Measurements from ENCODE around the gene ALPG.
"Not testable (repeated sequence)": the region's sequence is repeated elsewhere in the genome, so short reads cannot be mapped to it uniquely, and the experiment has no call there.

Gene ALPG

DNA sequence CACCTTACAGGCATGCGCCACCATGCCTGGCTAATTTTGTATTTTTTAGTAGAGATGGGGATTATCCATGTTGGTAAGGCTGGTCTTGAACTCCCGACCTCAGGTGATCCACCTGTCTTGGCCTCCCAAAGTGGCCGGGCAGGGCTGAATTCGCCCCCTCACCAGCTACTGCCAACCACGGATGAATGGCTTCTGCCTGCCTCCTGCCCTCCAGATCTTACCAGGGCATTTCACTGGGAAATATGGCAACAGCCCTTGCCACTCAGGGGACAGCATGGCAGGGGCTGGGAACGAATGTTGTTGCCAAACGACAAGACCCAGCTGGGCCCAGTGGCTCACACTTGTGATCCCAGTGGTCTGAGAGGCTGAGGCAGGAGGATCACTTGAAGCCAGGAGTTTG lies 29.9 kb upstream of the ALPG start:
- no peak for DNase-seq

- DNase-seq: no peak
Observed at GRCh38 chr2:232377319-232377718, 29.3 kb upstream of the ALPG start.

DNA sequence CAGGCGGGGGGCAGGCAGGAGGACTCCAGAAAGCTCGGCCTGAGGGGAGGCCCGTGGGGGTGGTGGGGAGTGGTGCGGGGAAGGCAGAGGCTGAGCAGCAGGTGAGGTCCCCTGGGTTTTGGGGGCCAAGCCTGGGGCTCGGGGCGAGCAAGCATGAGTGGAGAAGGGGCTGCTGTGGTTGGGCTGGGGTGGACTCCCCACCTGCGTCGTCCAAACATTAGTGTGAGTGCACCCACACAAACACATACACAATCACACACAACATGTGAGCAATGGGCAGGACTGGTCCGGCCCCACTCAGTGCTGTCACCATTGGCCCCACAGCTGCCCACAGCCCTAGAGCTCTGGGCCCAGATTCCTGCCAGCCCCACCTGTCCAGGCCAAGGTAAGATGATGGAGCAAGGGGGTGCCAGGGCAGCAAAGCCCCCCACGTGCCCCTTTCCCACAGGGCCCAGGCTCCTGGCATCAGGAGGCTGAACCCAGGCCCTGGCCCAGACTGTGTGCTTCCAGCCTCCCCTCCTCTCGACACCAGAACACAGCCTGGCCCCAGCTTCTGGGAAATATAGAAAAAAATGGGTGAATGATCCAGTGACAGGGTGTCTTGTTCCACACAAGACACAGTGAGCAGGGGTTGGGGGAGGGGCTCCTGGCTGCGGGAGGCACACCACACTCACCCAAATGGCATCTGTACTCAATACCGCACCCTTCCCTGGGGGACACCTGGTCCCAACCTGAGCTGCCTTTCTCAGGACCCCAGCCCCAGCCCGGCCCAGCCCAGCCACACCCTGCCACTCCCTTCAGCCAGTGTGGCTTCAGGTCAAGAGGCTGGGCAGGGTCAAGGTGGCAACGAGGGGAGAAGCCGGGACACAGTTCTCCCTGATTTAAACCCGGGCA lies 28.6 kb upstream of the ALPG start:
- no peak for DNase-seq

GRCh38 chr2:232378735-232379151 lies 27.9 kb upstream of the ALPG start, which contains the start of gene ALPP:
Gene ALPP (plus strand): TSS chr2:232378751. CDS start chr2:232378803, 52 bp downstream.
- DNase-seq: not testable (repeated sequence)

- not testable (repeated sequence) for DNase-seq
Observed at GRCh38 chr2:232379610-232380590, 26.7 kb upstream of the ALPG start.

DNA sequence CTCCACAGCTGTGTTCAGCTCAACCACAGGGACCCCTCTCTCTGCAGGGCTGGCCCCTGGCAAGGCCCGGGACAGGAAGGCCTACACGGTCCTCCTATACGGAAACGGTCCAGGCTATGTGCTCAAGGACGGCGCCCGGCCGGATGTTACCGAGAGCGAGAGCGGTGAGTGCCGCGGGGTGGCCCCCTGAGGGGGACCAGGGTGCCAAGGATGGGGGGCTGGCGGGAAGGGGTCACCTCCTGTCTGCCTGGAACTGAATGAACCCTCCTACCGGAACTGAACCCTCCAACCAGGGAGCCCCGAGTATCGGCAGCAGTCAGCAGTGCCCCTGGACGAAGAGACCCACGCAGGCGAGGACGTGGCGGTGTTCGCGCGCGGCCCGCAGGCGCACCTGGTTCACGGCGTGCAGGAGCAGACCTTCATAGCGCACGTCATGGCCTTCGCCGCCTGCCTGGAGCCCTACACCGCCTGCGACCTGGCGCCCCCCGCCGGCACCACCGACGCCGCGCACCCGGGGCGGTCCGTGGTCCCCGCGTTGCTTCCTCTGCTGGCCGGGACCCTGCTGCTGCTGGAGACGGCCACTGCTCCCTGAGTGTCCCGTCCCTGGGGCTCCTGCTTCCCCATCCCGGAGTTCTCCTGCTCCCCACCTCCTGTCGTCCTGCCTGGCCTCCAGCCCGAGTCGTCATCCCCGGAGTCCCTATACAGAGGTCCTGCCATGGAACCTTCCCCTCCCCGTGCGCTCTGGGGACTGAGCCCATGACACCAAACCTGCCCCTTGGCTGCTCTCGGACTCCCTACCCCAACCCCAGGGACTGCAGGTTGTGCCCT lies 25.2 kb upstream of the ALPG start:
- DNase-seq: not testable (repeated sequence)

- no peak for DNase-seq
Observed at GRCh38 chr2:232382331-232383225, 24.1 kb upstream of the ALPG start.

GRCh38 chr2:232384466-232384865 lies 22.2 kb upstream of the ALPG start:
- no peak for DNase-seq

DNA sequence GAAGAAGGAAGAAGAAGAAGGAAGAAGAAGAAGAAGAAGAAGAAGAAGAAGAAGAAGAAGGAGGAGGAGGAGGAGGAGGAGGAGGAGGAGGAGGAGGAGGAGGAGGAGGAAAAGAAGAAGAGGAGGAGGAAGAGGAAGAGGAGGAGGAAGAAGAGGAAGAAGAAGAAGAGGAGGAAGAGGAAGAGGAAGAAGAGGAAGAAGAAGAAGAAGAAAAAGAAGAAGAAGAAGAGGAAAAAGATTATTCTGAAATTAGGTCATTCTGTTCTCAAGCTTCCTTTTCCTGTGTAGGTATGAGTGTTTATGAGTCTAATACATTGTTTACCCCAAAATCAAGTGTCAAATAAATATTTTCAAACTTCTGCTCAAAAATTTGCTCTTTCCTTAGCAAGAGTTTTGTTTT lies 21.6 kb upstream of the ALPG start:
- DNase-seq: not testable (repeated sequence)

DNA sequence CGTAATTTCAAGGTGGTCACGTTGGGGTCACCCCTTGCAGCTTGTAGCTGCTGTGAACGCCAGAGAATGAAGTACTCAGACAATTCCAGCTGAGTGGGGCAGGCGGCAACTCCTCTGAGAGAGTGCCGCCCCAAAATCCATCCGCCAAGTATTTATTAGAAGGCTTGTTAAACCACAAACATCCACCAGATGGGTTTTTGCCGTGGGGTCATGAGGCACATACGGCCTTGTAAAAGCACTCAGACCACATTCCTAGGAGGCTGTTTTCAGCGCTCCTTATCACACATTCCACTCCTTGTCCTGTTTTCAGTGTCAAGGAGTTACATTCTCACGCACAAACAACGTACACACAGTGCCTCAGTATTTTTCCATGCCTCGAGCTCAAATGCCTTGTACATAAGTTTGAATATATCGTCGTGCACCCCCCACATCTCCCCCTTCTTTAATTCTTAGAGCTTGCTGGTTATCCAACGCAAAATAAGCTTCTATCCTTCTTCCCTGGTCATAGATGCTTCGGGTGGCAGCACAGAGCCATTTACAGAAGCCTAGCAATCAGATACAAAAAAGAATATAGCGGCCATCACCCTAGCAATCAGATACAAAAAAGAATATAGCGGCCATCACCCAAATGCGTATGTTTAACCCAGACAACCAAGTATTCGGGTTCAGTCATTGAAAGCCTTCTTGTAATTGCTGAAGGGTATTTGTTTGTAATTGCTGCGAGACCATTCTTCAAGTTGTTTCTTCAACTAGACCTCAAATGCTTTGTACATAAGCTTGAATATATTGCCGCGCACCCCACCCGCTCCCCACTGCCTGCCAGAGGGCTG lies 20.8 kb upstream of the ALPG start:
- DNase-seq: no peak

DNA sequence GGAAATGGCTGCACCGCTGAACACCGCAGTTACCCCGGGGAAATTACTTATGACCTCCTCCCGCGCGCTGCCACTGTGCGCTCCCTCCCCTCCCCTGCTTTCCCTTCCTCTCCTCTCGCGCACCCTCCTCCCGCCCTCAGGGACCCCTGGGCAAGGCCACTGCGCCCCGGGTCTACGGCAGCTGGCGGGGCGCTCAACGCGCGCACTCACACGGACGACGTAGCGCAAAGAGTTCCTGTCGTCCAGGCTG lies 20.2 kb upstream of the ALPG start:
- no peak for DNase-seq

- DNase-seq: no peak
Observed at GRCh38 chr2:232386740-232387450, 19.7 kb upstream of the ALPG start.

- DNase-seq: no peak
Observed at GRCh38 chr2:232387451-232388171, 19.0 kb upstream of the ALPG start.

DNA sequence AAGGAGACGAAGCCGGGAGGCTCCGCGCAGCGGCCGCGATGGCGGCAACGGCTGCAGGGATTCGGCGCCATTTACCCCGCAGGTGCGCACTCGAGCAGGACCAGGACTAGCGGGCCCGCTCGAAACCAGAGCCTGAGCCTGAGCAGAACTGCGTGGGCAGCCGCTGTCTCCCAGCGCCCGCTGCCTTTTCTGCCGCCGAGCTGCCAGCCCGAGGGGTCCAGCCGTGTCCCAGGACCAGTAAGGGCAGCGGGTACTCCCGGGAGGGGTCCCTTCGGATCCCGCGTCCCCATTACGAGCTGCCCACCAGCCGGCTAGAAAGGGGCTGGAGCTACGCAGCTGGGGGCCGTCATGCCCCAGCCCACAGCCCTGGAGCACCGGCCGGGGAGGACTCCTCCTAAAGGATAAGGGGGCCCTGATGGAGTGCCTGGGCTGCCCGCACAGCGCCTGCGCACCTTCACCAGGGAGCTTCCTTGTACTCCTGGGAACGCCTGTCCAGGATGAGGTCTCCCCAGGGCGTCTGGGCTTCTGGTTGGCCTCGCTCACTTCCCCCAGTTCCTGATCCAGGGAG lies 18.2 kb upstream of the ALPG start:
- no peak for DNase-seq

GRCh38 chr2:232389327-232389726 lies 17.3 kb upstream of the ALPG start:
- no peak for DNase-seq

DNA sequence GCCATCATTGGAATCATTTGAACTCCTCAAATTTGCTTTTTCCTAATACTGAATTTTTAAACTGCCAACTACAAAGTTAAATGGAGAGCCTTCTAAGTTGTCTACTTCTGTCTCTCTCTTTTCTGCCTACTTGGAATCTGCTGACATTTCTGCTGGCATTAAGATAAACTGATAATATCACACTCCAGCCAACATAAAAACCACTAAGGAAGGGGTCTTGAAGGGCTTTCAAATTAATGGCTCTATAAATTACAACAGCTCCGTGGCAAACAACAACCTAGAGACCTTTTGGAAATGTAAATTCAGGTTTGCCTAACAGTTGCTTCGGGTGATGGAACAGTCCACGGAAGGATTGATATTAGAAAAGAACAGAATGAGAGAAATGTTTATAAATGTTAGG lies 16.0 kb upstream of the ALPG start:
- DNase-seq: no peak

- no peak for DNase-seq
Observed at GRCh38 chr2:232393556-232393955, 13.1 kb upstream of the ALPG start.

DNA sequence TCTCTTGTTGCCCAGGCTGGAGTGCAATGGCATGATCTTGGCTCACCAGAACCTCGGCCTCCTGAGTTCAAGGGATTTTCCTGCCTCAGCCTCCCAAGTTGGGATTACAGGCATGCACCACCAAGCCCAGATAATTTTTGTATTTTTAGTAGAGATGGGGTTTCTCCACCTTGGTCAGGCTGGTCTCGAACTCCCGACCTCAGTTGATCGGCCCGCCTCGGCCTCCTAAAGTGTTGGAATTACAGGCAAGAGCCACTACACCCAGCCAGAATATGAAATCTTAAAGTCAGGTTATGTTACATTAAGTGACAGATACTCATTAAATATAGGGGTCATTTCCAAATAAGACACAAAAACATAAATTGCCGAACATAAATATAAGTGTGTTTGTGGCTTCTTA lies 12.2 kb upstream of the ALPG start:
- not testable (repeated sequence) for DNase-seq
